Ovary (tissue), 3 donors: ENCODE measurements around the gene FBXO9.

Experiments
- EP300 ChIP-seq: sonication (generic); formaldehyde crosslinking; IDR thresholded peaks from one replicate; pipeline ENCODE4 v1.6.1; 2017; ENCODE audit warnings: antibody characterized with exemption
- POLR2A ChIP-seq: fragments of 450-650 bp; IDR thresholded peaks from one replicate; pipeline ENCODE4 v1.6.1; 2017; ENCODE audit warnings: antibody characterized with exemption, mild to moderate bottlenecking, moderate library complexity
- TF ChIP-seq, protein P1 (sequence below), 3 donors: fragments of 450-650 bp in 2 of 3; fragments of 200-600 bp in 1 of 3; IDR thresholded peaks; one replicate each; pipeline versions ENCODE4 v1.5.1 to v1.8.0; 2016 to 2022; ENCODE audit warnings: antibody characterized with exemption in 3 of 3, mild to moderate bottlenecking in 1 of 3
- donor health status: DM: no; HTN: no; CAD: no.

DNA sequence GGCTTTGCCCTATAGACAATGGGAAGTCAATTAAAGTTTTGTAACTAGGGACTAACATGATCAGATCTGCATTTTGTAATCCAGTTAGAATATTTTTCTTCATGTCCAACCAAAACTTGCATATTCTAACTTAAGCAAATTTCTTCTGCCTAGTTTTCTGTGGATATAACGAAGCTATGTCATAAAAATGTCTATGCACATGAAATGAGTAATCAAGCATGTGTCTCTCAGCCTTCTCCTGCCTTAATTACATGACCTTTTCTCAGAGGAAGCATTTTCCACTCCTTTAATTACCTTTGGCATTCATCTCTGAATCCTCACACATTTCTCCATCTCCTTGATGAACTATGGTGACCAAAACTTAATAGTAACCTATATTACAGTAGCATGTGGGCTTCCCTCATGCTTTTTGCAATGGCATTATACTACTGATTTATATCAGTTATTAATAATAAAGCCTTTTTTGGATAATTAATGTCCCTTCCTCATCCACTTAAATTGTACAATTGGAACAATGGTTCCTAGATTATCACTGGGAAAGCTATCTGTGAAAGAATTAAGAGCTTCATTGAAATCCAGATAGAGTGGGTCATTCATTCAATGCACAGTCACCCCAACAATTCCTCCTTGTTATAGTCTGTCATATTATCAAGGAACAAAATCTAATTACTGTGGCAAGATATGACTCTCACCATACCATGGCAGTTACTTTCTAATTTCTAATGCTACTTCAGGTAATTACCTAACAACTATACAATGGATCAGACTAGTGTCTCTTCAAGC, 19.1 kb upstream of the FBXO9 start:
- no peak for TF ChIP-seq POLR2A
- TF ChIP-seq, protein P1, sequence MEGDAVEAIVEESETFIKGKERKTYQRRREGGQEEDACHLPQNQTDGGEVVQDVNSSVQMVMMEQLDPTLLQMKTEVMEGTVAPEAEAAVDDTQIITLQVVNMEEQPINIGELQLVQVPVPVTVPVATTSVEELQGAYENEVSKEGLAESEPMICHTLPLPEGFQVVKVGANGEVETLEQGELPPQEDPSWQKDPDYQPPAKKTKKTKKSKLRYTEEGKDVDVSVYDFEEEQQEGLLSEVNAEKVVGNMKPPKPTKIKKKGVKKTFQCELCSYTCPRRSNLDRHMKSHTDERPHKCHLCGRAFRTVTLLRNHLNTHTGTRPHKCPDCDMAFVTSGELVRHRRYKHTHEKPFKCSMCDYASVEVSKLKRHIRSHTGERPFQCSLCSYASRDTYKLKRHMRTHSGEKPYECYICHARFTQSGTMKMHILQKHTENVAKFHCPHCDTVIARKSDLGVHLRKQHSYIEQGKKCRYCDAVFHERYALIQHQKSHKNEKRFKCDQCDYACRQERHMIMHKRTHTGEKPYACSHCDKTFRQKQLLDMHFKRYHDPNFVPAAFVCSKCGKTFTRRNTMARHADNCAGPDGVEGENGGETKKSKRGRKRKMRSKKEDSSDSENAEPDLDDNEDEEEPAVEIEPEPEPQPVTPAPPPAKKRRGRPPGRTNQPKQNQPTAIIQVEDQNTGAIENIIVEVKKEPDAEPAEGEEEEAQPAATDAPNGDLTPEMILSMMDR (IDR thresholded peaks at IDR 0.05), result no peak
- no peak for TF ChIP-seq EP300
